ENCODE results near the gene BLOC1S1.

Gene BLOC1S1

GRCh38 chr12:55705782-55706402 lies 10.0 kb upstream of the BLOC1S1 start:
- no peak overlapping the region for H3K18ac ChIP-seq (ENCODE audit: low read depth in 1 of 2, low read length in 2 of 2)
- 42% methylated on average over 5 of the region's 5 CpGs for WGBS

GRCh38 chr12:55706568-55707218 lies 9.2 kb upstream of the BLOC1S1 start:
- Histone ChIP-seq H3K4ac (ENCODE audit: low read depth in 1 of 2, low read length in 2 of 2) (no peak overlapping the region), H3K79me1 (replicated peaks; ENCODE audit: low read length, poor library complexity, severe bottlenecking) (no peaks in the 10 kb centered on the region), H3K4me3 (ENCODE audit: insufficient read depth in 1 of 2, low read depth in 1 of 2, low read length in 2 of 2) (peak overlapping the region in 1 of 2 experiments; percentile 83), H2BK5ac (ENCODE audit: low read depth, low read length, poor library complexity, severe bottlenecking) (no peak overlapping the region), H2AFZ (ENCODE audit: low read depth, low read length) (no peak overlapping the region), H3K27me3 (ENCODE audit: control insufficient read depth in 1 of 2, insufficient read depth in 1 of 2, low read length in 2 of 2) (peaks cover 0 to 48% of the 10 kb centered on the region in 2 experiments), H4K91ac (ENCODE audit: low read length) (no peak overlapping the region), H3K9ac (ENCODE audit: low read length) (peak overlapping the region; percentile 84), H3K36me3 (ENCODE audit: control insufficient read depth in 1 of 2, insufficient read depth in 2 of 2, low read depth in 1 of 2, low read length in 2 of 2) (peaks cover 0 to 8% of the 10 kb centered on the region in 2 experiments), H2BK12ac (ENCODE audit: low read length in 2 of 2) (no peak overlapping the region), H3K14ac (ENCODE audit: low read length in 2 of 2) (no peak overlapping the region), H2AK5ac (ENCODE audit: low read length, severe bottlenecking) (no peak overlapping the region), H3K4me1 (ENCODE audit: control insufficient read depth, insufficient read depth, low read depth, low read length) (peaks cover 12% of the 10 kb centered on the region), H3K27ac (ENCODE audit: low read length, poor library complexity, severe bottlenecking) (no peak overlapping the region), H4K8ac (ENCODE audit: low read length) (no peak overlapping the region), H2BK15ac (ENCODE audit: low read depth, poor library complexity, severe bottlenecking) (no peak overlapping the region), H3K4me2 (ENCODE audit: low read length, poor library complexity, severe bottlenecking) (no peak overlapping the region), H3K23ac (ENCODE audit: low read length in 2 of 2) (no peak overlapping the region), H2BK120ac (ENCODE audit: low read depth, low read length) (no peak overlapping the region), H3K18ac (ENCODE audit: low read depth in 1 of 2, low read length in 2 of 2) (no peak overlapping the region), H3K9me3 (ENCODE audit: control insufficient read depth, low read length) (no peaks in the 10 kb centered on the region)
- DNase-seq, result no peak
- WGBS, result 68% methylated on average over 2 of the region's 2 CpGs

More at GRCh38 chr12:55705782-55706402, 10.0 kb upstream of the BLOC1S1 start:
- no peak overlapping the region for H2BK15ac ChIP-seq (ENCODE audit: low read depth, poor library complexity, severe bottlenecking)
- H3K27ac ChIP-seq (ENCODE audit: low read length, poor library complexity, severe bottlenecking), result no peak overlapping the region
- no peaks in the 10 kb centered on the region for H3K79me1 ChIP-seq (replicated peaks; ENCODE audit: low read length, poor library complexity, severe bottlenecking)
- no peak overlapping the region for H4K91ac ChIP-seq (ENCODE audit: low read length)
- peaks cover 0 to 12% of the 10 kb centered on the region in 2 experiments for H3K36me3 ChIP-seq (ENCODE audit: control insufficient read depth in 1 of 2, insufficient read depth in 2 of 2, low read depth in 1 of 2, low read length in 2 of 2)
- no peak overlapping the region for H4K8ac ChIP-seq (ENCODE audit: low read length)
- H2AK5ac ChIP-seq (ENCODE audit: low read length, severe bottlenecking), result no peak overlapping the region
- no peak overlapping the region for H3K4ac ChIP-seq (ENCODE audit: low read depth in 1 of 2, low read length in 2 of 2)
- H3K4me1 ChIP-seq (ENCODE audit: control insufficient read depth, insufficient read depth, low read depth, low read length), result peaks cover 12% of the 10 kb centered on the region
- no peak overlapping the region for H2BK12ac ChIP-seq (ENCODE audit: low read length in 2 of 2)
- no peaks in the 10 kb centered on the region for H3K9me3 ChIP-seq (ENCODE audit: control insufficient read depth, low read length)
- no peak overlapping the region for H3K4me2 ChIP-seq (ENCODE audit: low read length, poor library complexity, severe bottlenecking)
- DNase-seq, result no peak
- no peak overlapping the region for H2AFZ ChIP-seq (ENCODE audit: low read depth, low read length)
- H2BK120ac ChIP-seq (ENCODE audit: low read depth, low read length), result no peak overlapping the region
- no peak overlapping the region for H3K14ac ChIP-seq (ENCODE audit: low read length in 2 of 2)
- H3K27me3 ChIP-seq (ENCODE audit: control insufficient read depth in 1 of 2, insufficient read depth in 1 of 2, low read length in 2 of 2), result peaks cover 0 to 46% of the 10 kb centered on the region in 2 experiments
- peak overlapping the region in 1 of 2 experiments; percentile 83 for H3K4me3 ChIP-seq (ENCODE audit: insufficient read depth in 1 of 2, low read depth in 1 of 2, low read length in 2 of 2)
- H2BK5ac ChIP-seq (ENCODE audit: low read depth, low read length, poor library complexity, severe bottlenecking), result no peak overlapping the region
- peak overlapping the region; percentile 84 for H3K9ac ChIP-seq (ENCODE audit: low read length)
- H3K23ac ChIP-seq (ENCODE audit: low read length in 2 of 2), result no peak overlapping the region

- Histone ChIP-seq H2BK5ac (ENCODE audit: low read depth, low read length, poor library complexity, severe bottlenecking) (no peak overlapping the region), H3K9ac (ENCODE audit: low read length) (peak overlapping the region; percentile 84), H2BK15ac (ENCODE audit: low read depth, poor library complexity, severe bottlenecking) (peak overlapping the region; percentile 87), H3K18ac (ENCODE audit: low read depth in 1 of 2, low read length in 2 of 2) (no peak overlapping the region), H3K4me2 (ENCODE audit: low read length, poor library complexity, severe bottlenecking) (peak overlapping the region; percentile 86), H2BK12ac (ENCODE audit: low read length in 2 of 2) (no peak overlapping the region), H3K4ac (ENCODE audit: low read depth in 1 of 2, low read length in 2 of 2) (no peak overlapping the region), H4K91ac (ENCODE audit: low read length) (no peak overlapping the region), H3K27ac (ENCODE audit: low read length, poor library complexity, severe bottlenecking) (no peak overlapping the region), H2AK5ac (ENCODE audit: low read length, severe bottlenecking) (no peak overlapping the region), H3K9me3 (ENCODE audit: control insufficient read depth, low read length) (no peaks in the 10 kb centered on the region), H2AFZ (ENCODE audit: low read depth, low read length) (no peak overlapping the region), H3K36me3 (ENCODE audit: control insufficient read depth in 1 of 2, insufficient read depth in 2 of 2, low read depth in 1 of 2, low read length in 2 of 2) (peaks cover 0 to 8% of the 10 kb centered on the region in 2 experiments), H3K4me3 (ENCODE audit: insufficient read depth in 1 of 2, low read depth in 1 of 2, low read length in 2 of 2) (peak overlapping the region; percentile 37 to 83), H3K23ac (ENCODE audit: low read length in 2 of 2) (no peak overlapping the region), H3K14ac (ENCODE audit: low read length in 2 of 2) (no peak overlapping the region), H3K27me3 (ENCODE audit: control insufficient read depth in 1 of 2, insufficient read depth in 1 of 2, low read length in 2 of 2) (peaks cover 0 to 53% of the 10 kb centered on the region in 2 experiments), H2BK120ac (ENCODE audit: low read depth, low read length) (no peak overlapping the region), H3K4me1 (ENCODE audit: control insufficient read depth, insufficient read depth, low read depth, low read length) (peaks cover 12% of the 10 kb centered on the region), H4K8ac (ENCODE audit: low read length) (no peak overlapping the region), H3K79me1 (replicated peaks; ENCODE audit: low read length, poor library complexity, severe bottlenecking) (no peaks in the 10 kb centered on the region)
- 2% methylated on average over 21 of the region's 22 CpGs for WGBS
- no peak for DNase-seq
Measured at GRCh38 chr12:55707219-55707671, 8.6 kb upstream of the BLOC1S1 start.

Measured in mesenchymal stem cell (in vitro differentiated cells and primary cell).